ENCODE measurements around the gene POLR3B.

Gene POLR3B

DNA sequence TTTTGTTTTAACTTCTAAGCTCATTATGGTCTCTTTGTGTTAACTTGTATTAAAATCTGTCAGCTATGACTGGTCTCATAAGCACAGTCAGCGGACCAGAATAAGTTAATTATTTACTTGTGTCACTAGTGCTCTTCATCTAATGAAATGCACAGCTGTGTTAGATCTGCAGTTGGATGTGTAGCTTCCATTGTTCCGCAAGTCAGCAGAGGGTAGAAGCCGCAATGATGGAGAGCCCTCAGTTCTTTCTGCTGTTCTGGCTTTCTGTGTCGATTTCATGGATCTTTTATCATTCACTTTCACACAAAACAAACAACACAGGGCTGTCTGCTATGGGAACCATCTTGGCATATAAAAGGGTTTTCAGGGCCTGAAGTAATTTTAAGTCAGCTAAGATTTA is 136.0 kb downstream of the POLR3B start:
- Histone ChIP-seq H3K36me3 (ENCODE audit: control insufficient read depth, insufficient read depth, low read length) (peaks cover 1% of the 10 kb centered on the region; the same call in 1 of the 2 replicates), H3K27me3 (replicated peaks; ENCODE audit: control insufficient read depth, insufficient read depth, low read length) (no peaks in the 10 kb centered on the region), H3K4me3 (replicated peaks; ENCODE audit: low read depth, low read length) (no peak overlapping the region)
- no peak for DNase-seq (ENCODE audit: extremely low read depth, insufficient read length)
- TF ChIP-seq, protein P1, sequence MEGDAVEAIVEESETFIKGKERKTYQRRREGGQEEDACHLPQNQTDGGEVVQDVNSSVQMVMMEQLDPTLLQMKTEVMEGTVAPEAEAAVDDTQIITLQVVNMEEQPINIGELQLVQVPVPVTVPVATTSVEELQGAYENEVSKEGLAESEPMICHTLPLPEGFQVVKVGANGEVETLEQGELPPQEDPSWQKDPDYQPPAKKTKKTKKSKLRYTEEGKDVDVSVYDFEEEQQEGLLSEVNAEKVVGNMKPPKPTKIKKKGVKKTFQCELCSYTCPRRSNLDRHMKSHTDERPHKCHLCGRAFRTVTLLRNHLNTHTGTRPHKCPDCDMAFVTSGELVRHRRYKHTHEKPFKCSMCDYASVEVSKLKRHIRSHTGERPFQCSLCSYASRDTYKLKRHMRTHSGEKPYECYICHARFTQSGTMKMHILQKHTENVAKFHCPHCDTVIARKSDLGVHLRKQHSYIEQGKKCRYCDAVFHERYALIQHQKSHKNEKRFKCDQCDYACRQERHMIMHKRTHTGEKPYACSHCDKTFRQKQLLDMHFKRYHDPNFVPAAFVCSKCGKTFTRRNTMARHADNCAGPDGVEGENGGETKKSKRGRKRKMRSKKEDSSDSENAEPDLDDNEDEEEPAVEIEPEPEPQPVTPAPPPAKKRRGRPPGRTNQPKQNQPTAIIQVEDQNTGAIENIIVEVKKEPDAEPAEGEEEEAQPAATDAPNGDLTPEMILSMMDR (IDR thresholded peaks at IDR 0.05; ENCODE audit: insufficient read depth, low read length, poor library complexity, severe bottlenecking): no peak

DNA sequence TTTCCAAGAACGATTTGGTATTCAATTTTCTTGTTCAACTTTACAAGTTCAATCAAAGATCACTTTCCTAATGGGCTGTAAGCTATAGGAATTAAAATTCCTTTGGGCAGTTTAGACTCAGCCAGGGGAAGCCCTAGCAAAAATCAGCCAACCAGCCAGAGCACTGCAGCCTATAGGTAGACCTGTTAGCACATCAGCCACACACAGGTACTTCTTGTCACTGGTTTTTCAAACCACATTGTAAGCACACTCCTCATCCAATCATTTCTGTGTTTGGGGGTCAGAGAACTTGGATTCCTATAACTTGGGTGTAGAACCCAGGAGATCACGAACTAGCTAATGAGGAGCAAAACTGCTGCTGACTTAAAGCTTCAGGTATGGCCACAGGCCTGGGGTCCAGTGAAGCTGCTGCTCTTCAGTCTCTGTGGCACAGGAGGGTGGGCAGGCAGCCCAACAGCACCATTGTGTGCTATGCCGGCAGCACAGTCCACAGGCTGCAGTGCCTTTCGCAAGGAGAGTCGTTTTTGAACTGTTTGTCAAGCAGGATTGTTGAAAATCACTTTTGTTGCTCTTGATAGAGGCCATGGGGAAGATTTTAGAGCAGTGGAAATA is 137.9 kb downstream of the POLR3B start:
- no peaks in the 10 kb centered on the region for H3K27me3 ChIP-seq (replicated peaks; ENCODE audit: control insufficient read depth, insufficient read depth, low read length)
- no peak overlapping the region for H3K4me3 ChIP-seq (replicated peaks; ENCODE audit: low read depth, low read length)
- TF ChIP-seq, protein P1 (IDR thresholded peaks at IDR 0.05; ENCODE audit: insufficient read depth, low read length, poor library complexity, severe bottlenecking): no peak
- no peak for DNase-seq (ENCODE audit: extremely low read depth, insufficient read length)
- peaks cover 1% of the 10 kb centered on the region; the same call in 1 of the 2 replicates for H3K36me3 ChIP-seq (ENCODE audit: control insufficient read depth, insufficient read depth, low read length)

GRCh38 chr12:106498056-106498455 is 140.5 kb downstream of the POLR3B start:
- no peak overlapping the region for H3K4me3 ChIP-seq (replicated peaks; ENCODE audit: low read depth, low read length)
- no peak for DNase-seq (ENCODE audit: extremely low read depth, insufficient read length)
- no peaks in the 10 kb centered on the region for H3K27me3 ChIP-seq (replicated peaks; ENCODE audit: control insufficient read depth, insufficient read depth, low read length)
- peaks cover 1% of the 10 kb centered on the region for H3K36me3 ChIP-seq (ENCODE audit: control insufficient read depth, insufficient read depth, low read length)
- TF ChIP-seq, protein P1 (IDR thresholded peaks at IDR 0.05; ENCODE audit: insufficient read depth, low read length, poor library complexity, severe bottlenecking): no peak

DNA sequence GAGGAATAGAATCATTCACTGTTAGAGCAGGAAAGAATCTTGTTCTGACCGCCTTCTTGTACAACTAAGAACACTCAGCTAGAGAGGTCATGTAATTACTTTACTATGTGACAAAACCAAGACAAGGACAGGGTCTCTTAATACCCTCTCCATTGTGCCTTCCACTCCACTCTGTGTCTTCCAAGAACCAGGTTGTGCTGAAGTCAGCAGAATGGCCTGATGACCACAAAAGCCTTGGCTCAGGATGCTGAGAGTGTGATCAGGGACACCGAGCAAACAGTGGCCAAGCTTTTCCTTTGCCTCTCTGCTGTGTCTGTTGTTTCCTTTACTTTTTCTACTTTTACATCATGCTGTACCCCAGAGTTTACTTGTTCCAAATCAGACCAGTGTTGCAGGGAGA is 142.1 kb downstream of the POLR3B start:
- Histone ChIP-seq H3K4me3 (replicated peaks; ENCODE audit: low read depth, low read length) (no peak overlapping the region), H3K27me3 (replicated peaks; ENCODE audit: control insufficient read depth, insufficient read depth, low read length) (no peaks in the 10 kb centered on the region), H3K36me3 (ENCODE audit: control insufficient read depth, insufficient read depth, low read length) (peaks cover 1% of the 10 kb centered on the region)
- TF ChIP-seq, protein P1 (IDR thresholded peaks at IDR 0.05; ENCODE audit: insufficient read depth, low read length, poor library complexity, severe bottlenecking): no peak
- DNase-seq (ENCODE audit: extremely low read depth, insufficient read length): no peak

DNA sequence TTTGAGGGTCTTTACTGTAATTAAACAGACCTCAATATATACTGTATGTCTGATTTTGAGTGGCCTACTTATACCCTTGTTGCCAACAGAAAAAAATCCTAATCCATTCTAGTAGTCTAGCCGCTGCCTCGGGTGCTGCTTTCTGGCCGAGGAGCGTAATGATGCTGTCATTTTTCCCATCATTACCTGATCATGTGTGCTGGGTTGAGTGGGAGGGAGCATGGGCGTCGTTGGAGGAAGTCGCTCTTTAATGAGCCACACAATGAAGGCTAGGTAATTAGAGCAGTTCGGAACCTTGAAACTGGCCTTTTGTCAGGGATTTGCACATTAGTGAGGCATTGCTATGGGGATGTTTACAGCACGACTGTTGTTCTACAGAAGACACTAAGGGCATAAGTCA is 149.1 kb downstream of the POLR3B start:
- no peaks in the 10 kb centered on the region; the same call in 1 of the 2 replicates for H3K36me3 ChIP-seq (ENCODE audit: control insufficient read depth, insufficient read depth, low read length)
- TF ChIP-seq, protein P1 (IDR thresholded peaks at IDR 0.05; ENCODE audit: insufficient read depth, low read length, poor library complexity, severe bottlenecking): no peak
- DNase-seq (ENCODE audit: extremely low read depth, insufficient read length): no peak

GRCh38 chr12:106508966-106509365 is 151.4 kb downstream of the POLR3B start:
- no peak for DNase-seq (ENCODE audit: extremely low read depth, insufficient read length)
- no peaks in the 10 kb centered on the region for H3K36me3 ChIP-seq (ENCODE audit: control insufficient read depth, insufficient read depth, low read length)
- no peak overlapping the region for H3K4me3 ChIP-seq (replicated peaks; ENCODE audit: low read depth, low read length)
- TF ChIP-seq, protein P1 (IDR thresholded peaks at IDR 0.05; ENCODE audit: insufficient read depth, low read length, poor library complexity, severe bottlenecking): no peak
- H3K27me3 ChIP-seq (replicated peaks; ENCODE audit: control insufficient read depth, insufficient read depth, low read length): no peaks in the 10 kb centered on the region

More for the DNA sequence above, 149.1 kb downstream of the POLR3B start:
- Histone ChIP-seq H3K27me3 (replicated peaks; ENCODE audit: control insufficient read depth, insufficient read depth, low read length) (no peaks in the 10 kb centered on the region), H3K4me3 (replicated peaks; ENCODE audit: low read depth, low read length) (no peak overlapping the region)
